NCI-H2171 treated with DMSO at 0.1 percent for 48 hours (cell line): ENCODE results near the gene MAMSTR.
"Not testable (repeated sequence)": the region's sequence is repeated elsewhere in the genome, so short reads cannot be mapped to it uniquely, and the experiment has no call there.

Experiments used
- DNase-seq: peaks from one replicate; lab custom pipeline; 2025; lab: John Stamatoyannopoulos, UW

MAMSTR gene

GRCh38 chr19:48718711-48719231 lies 754 bp downstream of the MAMSTR start:
- no peak for DNase-seq

GRCh38 chr19:48718106-48718505 lies 1.4 kb downstream of the MAMSTR start:
- DNase-seq: not testable (repeated sequence)

GRCh38 chr19:48716562-48717291 lies 2.8 kb downstream of the MAMSTR start:
- peak; percentile 48 for DNase-seq

DNA sequence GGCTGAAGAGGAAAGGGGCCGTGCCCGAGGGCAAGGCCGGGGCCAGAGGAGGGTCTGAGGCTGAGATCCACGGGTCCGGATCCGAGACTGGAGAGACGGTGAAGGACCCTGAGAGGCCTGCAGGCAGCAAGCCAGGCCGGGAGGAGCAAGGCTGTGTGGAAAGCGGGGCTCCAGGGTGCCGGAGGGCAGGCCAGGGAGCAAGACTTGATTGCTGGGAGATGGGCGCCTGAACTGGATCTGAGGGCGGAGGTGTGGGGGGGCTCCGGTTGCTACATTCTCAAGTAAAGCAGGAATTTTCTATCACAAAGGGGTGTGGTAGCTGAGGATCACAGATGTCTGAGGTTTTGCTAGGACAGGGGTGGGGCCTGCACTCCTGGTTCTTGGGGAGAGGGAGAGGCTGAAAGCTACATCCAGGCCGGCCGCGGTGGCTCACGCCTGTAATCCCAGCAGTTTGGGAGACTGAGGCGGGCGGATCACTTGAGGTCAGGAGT lies 3.8 kb downstream of the MAMSTR start:
- DNase-seq: no peak

GRCh38 chr19:48714759-48715675 lies 4.5 kb downstream of the MAMSTR start:
- DNase-seq: no peak

DNA sequence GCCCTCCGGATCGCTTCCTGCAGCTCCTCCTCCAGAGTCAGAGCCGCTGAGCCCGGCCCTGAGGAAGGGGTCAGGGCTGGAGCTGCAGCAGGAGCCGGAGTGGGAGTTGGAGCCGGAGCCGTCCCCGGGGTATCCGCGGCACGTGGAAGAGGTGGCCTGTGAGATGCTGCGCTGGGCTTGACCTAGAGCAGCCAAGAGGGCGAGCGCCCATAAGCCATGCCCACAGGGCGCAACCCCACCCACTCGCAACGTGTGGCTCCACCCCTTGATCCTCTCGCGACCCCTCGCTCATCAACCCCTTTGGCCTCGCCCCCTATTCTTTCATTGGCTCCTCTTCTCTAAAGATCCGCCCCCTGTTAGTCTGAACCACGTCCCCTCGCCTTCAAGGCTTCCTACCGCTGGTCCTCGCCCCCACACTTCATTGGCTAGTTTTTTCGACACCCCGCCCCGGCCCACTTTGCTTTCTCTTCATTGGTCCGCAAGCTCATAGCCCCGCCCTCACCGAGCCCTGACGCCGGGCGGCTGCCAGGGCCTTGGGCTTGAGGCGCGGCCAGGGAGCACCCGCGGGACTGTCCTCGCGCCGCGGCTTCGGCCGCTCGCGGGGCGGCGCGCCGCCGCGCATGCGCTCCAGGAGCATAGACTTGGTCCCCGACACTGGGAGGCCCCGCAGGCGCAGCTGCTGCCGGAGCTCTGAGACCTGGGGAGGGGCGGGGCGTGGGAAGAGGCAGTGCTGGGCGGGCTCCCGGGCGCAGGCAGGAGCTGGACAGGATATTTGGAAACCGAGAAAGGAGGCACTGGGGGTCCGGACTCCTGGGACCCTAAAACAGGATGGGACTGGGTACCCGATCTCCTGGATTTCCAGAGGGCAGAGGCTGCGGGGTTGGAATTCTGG lies 5.4 kb downstream of the MAMSTR start:
- peak; percentile 99 for DNase-seq

GRCh38 chr19:48713041-48713863 lies 6.3 kb downstream of the MAMSTR start:
- DNase-seq: peak; percentile 43

GRCh38 chr19:48711106-48711662 lies 8.3 kb downstream of the MAMSTR start:
- peak; percentile 14 for DNase-seq

GRCh38 chr19:48708471-48708870 lies 11.1 kb downstream of the MAMSTR start:
- no peak for DNase-seq

GRCh38 chr19:48705431-48705830 lies 14.1 kb downstream of the MAMSTR start:
- no peak for DNase-seq

GRCh38 chr19:48703316-48703715 lies 16.2 kb downstream of the MAMSTR start:
- no peak for DNase-seq

GRCh38 chr19:48702701-48703100 lies 16.8 kb downstream of the MAMSTR start:
- no peak for DNase-seq

DNA sequence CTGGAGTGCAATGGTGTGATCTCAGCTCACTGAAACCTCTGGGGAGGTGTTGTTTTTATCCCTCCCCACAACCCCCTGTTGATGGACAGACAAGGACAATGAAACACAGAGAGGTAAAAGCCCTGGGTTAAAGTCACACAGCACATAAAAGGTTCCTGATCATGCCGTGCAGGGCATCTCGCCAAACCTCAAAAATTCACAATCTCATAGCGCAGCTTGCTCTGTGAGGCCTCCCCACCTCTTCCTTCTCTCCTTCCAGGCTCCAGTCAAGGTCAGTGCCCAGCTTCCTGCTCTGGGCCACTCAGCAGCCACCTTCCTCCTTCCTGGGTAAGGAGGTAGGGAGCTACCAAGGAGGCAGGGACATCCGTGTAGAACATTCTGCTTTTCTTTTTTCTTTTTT lies 21.5 kb downstream of the MAMSTR start:
- DNase-seq: no peak

GRCh38 chr19:48696353-48697010 lies 23.0 kb downstream of the MAMSTR start:
- peak; percentile 43 for DNase-seq

DNA sequence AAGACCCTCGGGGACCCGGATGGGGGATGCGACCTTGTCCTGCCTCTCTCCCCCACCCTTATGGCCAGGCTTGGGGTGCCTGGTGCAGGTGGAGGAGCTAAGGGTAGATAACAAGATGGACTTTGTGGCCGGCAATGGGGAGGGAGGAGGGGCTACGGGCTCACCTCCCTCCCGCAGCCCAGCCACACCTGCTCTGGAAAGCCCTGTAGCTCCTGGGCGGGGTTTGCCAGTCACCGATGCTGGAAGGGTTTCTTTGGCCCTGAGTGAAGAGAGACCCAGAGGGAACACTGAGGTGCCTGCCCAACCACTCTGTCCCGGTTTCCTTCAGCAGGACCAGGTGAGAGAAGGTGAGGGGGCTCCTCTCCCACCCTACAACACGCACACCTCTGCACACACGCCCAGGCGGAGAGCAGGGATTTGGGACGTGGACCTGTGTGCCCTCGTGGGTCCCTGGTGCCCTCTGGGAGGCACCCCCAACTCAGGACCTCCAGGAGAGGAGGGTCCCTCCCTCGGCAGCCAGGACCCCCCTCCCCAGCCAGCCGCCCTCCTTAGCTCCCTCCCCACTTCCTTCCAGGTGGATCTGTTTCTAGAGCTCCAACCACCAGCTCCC lies 23.7 kb downstream of the MAMSTR start, which contains the start of gene FUT2:
Gene FUT2, plus strand, starts transcription at position 229 of the 610 bp plus-strand sequence. CDS start 6,986 bp downstream, outside the sequence.
- peak; percentile 57 for DNase-seq

DNA sequence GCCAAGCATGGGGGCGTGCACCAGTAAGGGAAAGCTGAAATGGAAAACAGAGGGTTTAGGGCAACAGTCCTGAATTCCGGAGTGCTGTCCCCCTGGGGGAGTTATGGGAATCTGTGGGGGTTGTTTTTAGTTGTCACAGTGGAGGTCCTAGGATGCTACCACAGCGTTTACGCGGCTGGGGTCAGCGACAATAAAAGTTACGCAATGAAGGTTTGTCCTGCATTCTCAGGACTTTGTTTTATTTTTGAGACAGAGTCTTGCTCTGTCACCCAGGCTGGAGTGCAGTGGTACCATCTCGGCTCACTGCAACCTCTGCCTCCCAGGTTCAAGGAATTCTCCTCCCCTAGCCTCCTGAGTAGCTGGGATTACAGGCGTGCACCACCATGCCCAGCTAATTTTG lies 25.9 kb downstream of the MAMSTR start:
- not testable (repeated sequence) for DNase-seq

DNA sequence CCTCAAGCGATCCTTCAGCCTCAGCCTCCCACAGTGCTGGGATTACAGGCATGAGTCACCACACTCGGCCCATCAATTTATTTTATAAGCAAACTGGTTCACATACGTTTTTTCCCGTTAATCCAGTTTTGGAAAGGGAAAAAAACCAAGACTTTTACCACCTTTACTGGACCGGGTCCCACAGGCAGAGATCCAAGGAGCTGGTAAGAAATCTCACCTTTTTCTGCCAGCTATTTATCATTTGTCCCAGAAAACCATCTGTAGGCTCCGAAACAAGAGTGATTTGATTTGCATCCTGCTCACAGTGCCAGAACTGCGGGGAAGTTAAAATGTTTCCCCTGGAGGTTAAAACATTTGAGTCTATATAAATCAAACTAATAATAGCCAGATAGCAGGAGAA lies 30.1 kb downstream of the MAMSTR start:
- DNase-seq: no peak

DNA sequence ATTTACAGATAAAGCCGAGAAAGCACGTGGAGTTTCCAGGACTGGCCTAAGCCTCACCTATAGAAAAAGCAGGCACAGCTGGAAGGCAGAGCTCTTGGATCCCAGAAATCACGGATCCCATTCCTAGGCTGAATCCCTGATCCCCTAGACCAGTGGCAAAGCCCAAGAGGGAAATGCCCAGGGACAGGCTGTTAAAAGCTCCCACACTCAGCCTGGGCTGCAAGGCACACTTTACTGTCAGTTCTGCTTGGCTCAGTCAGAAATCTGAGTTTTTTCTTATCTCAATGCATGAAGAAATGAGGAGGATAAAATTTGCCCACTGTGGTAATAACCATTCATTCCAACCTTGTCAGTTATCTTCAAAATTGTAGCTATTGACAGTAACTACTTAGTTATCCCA lies 31.7 kb downstream of the MAMSTR start:
- no peak for DNase-seq

- not testable (repeated sequence) for DNase-seq
These were observed 32.9 kb downstream of the MAMSTR start for GRCh38 chr19:48686637-48687036.
